ENCODE data around the gene NR1H3. TPM values are rescaled to one million over a fixed set of nuclear protein-coding genes. Genes with fewer than 3 reads are reported as not detected.

NR1H3 gene
- total RNA-seq, 1 experiment from 2014 or later, result 147 TPM

DNA sequence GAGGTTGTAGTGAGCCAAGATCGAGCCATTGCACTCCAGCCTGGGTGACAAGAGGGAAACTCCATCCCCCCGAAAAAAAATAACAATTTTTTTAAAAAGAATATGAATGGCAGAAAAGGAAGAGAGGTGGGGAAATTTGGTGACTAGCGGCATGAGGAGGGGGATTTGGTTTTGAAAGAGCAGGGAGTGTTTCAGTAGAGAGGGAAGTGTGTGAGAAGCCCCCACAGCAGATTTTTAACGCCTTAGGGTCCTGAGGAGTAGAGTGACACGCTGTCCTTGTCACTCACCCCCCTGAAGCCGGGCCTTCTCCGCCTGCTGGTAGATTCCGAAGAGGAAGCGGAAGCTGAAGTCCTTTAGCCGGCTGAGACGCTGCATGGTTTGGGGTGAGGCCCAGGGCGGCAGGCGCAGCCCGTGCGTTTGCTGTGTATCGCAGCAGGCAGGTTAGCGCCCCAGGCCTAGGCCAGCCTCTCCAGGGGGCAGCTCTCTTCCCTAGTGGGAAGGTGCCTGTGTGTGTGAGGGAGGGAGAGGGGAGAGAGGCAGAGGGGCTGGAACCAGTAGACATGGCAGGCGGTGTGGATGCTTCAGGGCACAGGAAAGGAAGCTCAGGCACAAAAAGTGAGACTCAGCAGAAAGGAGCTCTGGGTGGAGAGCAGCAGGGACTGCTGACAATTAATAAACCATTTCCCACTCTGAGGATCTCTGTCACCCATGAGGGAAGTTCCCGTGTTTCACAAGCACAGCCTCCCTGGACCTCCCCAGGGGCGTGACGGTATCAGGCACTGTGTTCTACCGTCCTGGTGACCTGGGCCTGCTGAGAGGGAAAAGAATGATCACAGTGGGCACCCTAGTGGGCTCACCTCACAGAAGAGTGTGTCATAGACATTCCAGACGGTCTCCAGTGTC lies 13.1 kb upstream of the NR1H3 start:
- DNase-seq (ENCODE audit: low spot score), result no peak

GRCh38 chr11:47245611-47246357 lies 12.0 kb upstream of the NR1H3 start:
- no peak for DNase-seq (ENCODE audit: low spot score)

GRCh38 chr11:47247502-47247901 lies 10.3 kb upstream of the NR1H3 start:
- DNase-seq (ENCODE audit: low spot score), result no peak

DNA sequence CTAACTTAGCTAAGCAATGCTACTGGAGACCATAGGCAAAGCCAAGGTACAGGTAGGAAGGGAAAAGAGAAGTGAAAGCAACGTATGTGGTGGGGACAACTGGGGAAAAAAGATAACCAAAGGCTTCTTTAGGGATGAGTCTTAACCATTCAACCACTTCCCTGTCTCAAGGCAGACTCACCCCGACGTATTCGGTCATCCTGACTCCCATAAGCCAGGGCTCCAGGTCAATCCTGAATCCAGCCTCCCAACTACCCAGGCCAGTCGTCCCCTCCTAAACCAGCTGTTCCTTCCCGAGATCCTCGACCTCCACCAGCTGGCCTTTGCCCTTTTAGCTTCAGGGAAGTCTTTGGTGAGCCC lies 9.5 kb upstream of the NR1H3 start:
- DNase-seq (ENCODE audit: low spot score), result no peak

- DNase-seq (ENCODE audit: low spot score), result peak; percentile 90
These were observed 9.0 kb upstream of the NR1H3 start, which contains the start of gene ACP2 for GRCh38 chr11:47248664-47249377. Gene ACP2 (minus strand): TSS chr11:47248814. CDS start chr11:47248789, 25 bp downstream.

DNA sequence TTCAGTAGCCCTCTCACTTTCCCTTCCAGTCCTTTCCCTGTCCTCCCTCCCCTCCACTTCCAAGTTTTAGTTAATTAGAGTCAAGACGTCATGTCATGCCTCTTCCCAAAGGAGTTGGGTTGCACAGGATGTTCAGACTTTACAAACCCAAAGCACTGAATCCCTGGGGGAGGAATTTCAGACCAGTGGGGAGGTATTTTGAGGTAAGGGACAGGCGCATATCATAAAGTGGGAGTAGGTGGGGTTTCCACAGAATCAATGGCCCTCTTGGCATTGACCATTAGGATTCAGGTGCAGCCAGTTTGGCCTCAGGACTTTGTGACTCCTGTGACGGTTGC lies 8.4 kb upstream of the NR1H3 start:
- no peak for DNase-seq (ENCODE audit: low spot score)

DNA sequence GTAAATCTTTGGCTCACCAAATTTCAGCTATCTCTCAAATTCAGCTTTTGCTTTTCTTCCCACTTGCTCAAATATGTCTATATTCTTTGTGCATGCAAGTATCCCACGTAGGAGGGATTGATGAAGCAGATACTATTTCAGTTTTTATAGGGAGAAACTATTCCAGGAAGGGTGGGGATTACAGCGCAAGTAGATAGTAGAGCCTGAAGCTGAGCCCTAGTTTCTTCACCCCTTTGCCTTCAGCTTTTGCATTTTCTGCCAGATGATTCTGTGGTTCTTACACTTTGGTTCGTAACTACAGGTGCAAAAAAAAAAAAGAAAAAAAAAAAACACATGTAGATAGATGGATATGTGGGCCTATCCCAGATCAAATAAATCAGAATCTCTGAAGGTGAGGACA lies 6.0 kb upstream of the NR1H3 start:
- no peak for DNase-seq (ENCODE audit: low spot score)

DNA sequence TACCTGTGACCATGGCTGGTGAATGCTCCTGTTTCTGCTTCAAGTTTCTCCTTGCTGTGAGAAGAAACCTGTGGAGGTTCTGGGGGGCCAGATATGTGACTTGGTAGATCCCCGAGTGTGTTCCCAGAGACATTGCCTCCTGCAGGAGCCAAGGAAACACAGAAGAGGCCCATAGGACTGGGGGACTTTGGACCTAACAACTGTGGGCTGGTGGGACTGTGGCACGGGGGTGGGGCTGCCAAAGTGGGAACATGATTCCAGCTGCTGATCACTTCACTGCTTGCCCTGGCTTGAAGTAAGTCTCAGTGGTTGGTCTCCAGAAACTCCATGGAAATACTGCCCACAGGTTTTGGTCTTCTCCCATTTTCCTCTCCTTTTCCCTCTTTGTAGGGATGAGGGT lies 4.1 kb upstream of the NR1H3 start:
- DNase-seq (ENCODE audit: low spot score), result no peak

DNA sequence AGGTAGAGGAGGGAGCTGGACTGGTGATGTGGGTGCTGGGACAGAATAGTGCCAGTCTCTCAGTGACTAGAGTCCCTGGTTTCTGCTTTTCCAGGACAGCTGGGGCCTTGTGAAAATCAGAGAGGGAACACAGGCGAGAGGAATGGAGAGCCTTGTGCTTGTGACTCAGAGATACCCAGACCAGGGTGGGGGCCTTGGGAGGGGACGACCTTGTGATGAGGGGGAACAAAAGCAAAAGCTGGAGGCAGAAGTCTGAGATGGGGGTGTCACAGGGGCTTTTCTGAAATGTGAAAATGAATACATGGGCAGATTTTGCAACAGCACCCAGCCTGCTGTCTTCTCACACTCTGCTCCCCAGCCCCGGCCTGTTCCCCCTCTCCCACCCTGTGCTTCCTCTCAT lies 3.4 kb upstream of the NR1H3 start:
- DNase-seq (ENCODE audit: low spot score), result no peak

DNA sequence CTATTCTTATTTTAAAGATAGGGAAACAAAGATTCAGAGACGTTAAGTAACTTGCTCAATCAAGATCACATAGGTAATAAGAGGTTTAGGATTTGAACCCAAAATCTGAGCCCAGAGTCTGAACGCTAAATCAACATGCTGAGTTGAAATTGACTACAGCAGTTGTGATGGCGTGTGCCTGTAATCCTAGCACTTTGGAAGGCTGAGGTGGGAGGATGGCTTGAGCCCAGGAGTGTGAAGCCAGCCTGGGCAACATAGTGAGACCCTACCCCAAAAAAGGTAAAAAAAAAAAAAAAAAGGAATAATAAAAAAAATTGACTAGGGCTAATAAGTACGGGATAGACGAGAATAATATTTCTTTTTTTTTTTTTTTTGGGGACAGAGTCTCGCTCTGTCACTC lies 1.4 kb upstream of the NR1H3 start:
- DNase-seq (ENCODE audit: low spot score), result no peak

DNA sequence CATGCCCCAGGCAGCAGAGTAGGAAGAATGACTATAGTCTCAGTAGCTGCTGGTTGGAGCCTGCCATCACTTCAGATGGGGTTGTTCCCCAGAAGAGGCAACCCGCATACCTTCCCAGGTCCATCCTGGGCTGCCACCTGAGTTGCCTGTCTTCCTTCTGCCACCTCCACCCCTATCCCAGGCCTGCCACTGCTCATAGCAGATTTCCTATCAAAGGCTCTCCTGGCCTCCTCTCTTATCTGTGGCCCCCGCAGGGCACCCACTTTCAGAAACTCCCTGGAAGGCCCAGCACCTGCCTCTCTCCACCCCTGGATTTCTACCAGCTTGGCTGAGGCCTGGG lies 649 bp upstream of the NR1H3 start:
- DNase-seq (ENCODE audit: low spot score), result no peak

GRCh38 chr11:47258317-47258902 lies 614 bp downstream of the NR1H3 start:
- DNase-seq (ENCODE audit: low spot score), result no peak

GRCh38 chr11:47259232-47259977 lies 1.6 kb downstream of the NR1H3 start:
- peak; percentile 96 for DNase-seq (ENCODE audit: low spot score)

- no peak for DNase-seq (ENCODE audit: low spot score)
These were observed 2.6 kb downstream of the NR1H3 start for GRCh38 chr11:47260366-47260765.

DNA sequence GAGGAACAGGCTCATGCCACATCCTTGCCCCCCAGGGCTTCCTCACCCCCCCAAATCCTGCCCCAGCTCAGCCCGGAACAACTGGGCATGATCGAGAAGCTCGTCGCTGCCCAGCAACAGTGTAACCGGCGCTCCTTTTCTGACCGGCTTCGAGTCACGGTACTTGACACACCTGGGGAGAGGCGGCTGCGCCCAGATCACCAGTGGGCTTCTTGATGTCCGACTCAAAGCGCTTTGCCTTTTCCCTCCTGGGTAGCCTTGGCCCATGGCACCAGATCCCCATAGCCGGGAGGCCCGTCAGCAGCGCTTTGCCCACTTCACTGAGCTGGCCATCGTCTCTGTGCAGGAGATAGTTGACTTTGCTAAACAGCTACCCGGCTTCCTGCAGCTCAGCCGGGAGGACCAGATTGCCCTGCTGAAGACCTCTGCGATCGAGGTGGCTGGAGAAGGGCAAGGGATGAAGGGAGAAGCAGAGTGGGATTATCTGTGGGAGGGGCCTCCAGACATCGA lies 3.5 kb downstream of the NR1H3 start:
- no peak for DNase-seq (ENCODE audit: low spot score)

DNA sequence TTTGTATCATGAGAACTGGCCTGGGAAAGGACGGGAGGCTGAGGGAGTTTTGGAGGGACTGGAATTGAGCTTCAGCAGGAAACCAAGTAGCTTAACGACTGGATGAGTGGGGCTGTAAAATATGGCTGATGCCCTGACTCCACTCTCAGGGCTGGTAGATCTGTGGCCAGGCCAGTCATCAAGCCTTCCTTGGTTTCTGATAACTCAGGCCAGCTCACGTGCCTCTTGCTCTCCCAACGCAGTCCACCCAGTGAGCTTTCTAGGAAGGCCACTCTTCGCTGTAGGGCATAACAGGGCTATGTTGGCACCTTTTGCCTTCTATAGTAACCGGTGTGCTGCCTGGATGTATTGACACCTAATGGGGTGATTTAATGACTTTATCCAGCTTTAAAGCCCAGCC lies 6.3 kb downstream of the NR1H3 start:
- DNase-seq (ENCODE audit: low spot score), result no peak

GRCh38 chr11:47264521-47264920 lies 6.7 kb downstream of the NR1H3 start:
- DNase-seq (ENCODE audit: low spot score), result no peak

DNA sequence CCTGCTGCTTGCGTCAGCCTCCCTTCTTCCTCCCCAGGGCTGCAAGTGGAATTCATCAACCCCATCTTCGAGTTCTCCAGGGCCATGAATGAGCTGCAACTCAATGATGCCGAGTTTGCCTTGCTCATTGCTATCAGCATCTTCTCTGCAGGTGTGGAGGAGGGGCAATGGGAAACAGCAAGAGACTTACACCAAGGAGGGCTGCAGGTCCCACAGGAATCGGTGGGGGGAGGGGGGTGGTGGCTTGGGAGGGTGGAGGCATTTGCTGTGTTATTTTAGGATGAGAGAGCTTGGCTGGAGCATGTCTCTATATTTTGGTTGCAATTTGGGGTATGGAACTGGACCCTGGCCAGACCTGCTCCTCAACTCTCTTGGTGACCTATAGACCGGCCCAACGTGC lies 10.1 kb downstream of the NR1H3 start:
- DNase-seq (ENCODE audit: low spot score), result no peak

DNA sequence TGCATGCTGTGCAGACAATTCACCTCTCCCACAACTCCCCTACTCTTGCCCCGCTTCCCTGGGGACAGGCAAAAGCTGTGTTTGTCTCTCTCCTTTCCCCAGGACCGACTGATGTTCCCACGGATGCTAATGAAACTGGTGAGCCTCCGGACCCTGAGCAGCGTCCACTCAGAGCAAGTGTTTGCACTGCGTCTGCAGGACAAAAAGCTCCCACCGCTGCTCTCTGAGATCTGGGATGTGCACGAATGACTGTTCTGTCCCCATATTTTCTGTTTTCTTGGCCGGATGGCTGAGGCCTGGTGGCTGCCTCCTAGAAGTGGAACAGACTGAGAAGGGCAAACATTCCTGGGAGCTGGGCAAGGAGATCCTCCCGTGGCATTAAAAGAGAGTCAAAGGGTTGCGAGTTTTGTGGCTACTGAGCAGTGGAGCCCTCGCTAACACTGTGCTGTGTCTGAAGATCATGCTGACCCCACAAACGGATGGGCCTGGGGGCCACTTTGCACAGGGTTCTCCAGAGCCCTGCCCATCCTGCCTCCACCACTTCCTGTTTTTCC lies 10.7 kb downstream of the NR1H3 start:
- no peak for DNase-seq (ENCODE audit: low spot score)

GRCh38 chr11:47269002-47269828 lies 11.4 kb downstream of the NR1H3 start:
- DNase-seq (ENCODE audit: low spot score), result peak; percentile 96
